Transverse colon (tissue), 4 donors: ENCODE results near the gene LRP11. TPM values are rescaled to one million over a fixed set of nuclear protein-coding genes. Genes with fewer than 3 reads are reported as not detected.
"Not testable (repeated sequence)": the region's sequence is repeated elsewhere in the genome, so short reads cannot be mapped to it uniquely, and the experiment has no call there.

Source experiments
- DNase-seq: peaks from one replicate; pipeline ENCODE4 v3.0.0-alpha.2; 2019
- H3K27ac ChIP-seq, 4 donors: fragments of 200-600 bp; sonication (generic); 2 replicates each; pipeline ENCODE4 v1.5.1; 2016 to 2018; ENCODE audit warnings: inconsistent platforms in 4 of 4
- H3K27me3 ChIP-seq: fragments of 200-600 bp; sonication (generic); 2 replicates; pipeline ENCODE4 v1.5.1; 2017; ENCODE audit warnings: inconsistent platforms
- H3K36me3 ChIP-seq, 4 donors: fragments of 200-600 bp; sonication (generic); 2 replicates each; pipeline ENCODE4 v1.5.1; 2017 to 2019; ENCODE audit warnings: inconsistent platforms in 4 of 4
- H3K4me1 ChIP-seq, 4 donors: fragments of 200-600 bp; sonication (generic); 2 replicates each; pipeline ENCODE4 v1.5.1; 2017 to 2020; ENCODE audit warnings: inconsistent platforms in 4 of 4
- H3K4me3 ChIP-seq, 4 donors: fragments of 200-600 bp; sonication (generic); 1 replicate in 1 of 4; 2 replicates in 3 of 4; pipeline versions ENCODE4 v1.5.1 to v1.6.1; 2017 to 2019; ENCODE audit warnings: inconsistent platforms in 4 of 4
- H3K9me3 ChIP-seq, 2 donors: fragments of 200-600 bp; sonication (generic); 2 replicates each; pipeline ENCODE4 v1.5.1; 2017 to 2019; ENCODE audit warnings: inconsistent platforms in 2 of 2
- EP300 ChIP-seq: sonication (generic); formaldehyde crosslinking; IDR thresholded peaks from one replicate; pipeline ENCODE4 v1.6.1; 2017; ENCODE audit warnings: antibody characterized with exemption, low read depth
- POLR2A ChIP-seq: fragments of 450-650 bp; IDR thresholded peaks from one replicate; pipeline ENCODE4 v1.6.1; 2016; ENCODE audit warnings: antibody characterized with exemption, mild to moderate bottlenecking, moderate library complexity
- POLR2AphosphoS5 ChIP-seq, 3 donors: sonication (generic); formaldehyde crosslinking; IDR thresholded peaks; one replicate each; pipeline ENCODE4 v1.6.1; 2016; ENCODE audit warnings: antibody characterized with exemption in 3 of 3
- WGBS, 2 donors: methylation state at CpG; one replicate each; pipeline ENCODE4 v1.1.5; 2018; ENCODE audit warnings: low coverage in 1 of 2; 5-methylcytosine and 5-hydroxymethylcytosine counted together
- in situ Hi-C, 4 donors: fragments of 200-750 bp; cut with MboI; loops; one replicate each; pipeline versions ENCODE4 v1.15.0 to v1.15.1; 2017; ENCODE audit warnings: low sequenced_read_pairs in 3 of 4, low pct_ligation_motif_present in 1 of 4, low pct_unique_long_range_greater_than_20kb in 1 of 4
- intact Hi-C: fragments of 100-400 bp; cut with DNase I; formaldehyde crosslinking; loops from one replicate; pipeline ENCODE4 v1.15.1; 2023; ENCODE audit warnings: low total_unique reads
- total RNA-seq, 4 donors: library from RNA; depleted of rRNA; stranded (reverse); fragments of >200 nt; gene quantifications; one replicate each; pipeline ENCODE4 v1.1.0, GENCODE V29; 2016
- TF ChIP-seq, protein P1 (sequence below), 5 experiments: fragments of 200-600 bp in 3 of 5; fragments of 450-650 bp in 2 of 5; sonication (generic) in 3 of 5; IDR thresholded peaks; 1 replicate in 2 of 5; 2 replicates in 3 of 5; pipeline ENCODE4 v1.5.1; 2016 to 2017; ENCODE audit warnings: antibody characterized with exemption in 5 of 5, inconsistent platforms in 3 of 5, mild to moderate bottlenecking in 2 of 5, moderate library complexity in 1 of 5

Gene LRP11, protein sequence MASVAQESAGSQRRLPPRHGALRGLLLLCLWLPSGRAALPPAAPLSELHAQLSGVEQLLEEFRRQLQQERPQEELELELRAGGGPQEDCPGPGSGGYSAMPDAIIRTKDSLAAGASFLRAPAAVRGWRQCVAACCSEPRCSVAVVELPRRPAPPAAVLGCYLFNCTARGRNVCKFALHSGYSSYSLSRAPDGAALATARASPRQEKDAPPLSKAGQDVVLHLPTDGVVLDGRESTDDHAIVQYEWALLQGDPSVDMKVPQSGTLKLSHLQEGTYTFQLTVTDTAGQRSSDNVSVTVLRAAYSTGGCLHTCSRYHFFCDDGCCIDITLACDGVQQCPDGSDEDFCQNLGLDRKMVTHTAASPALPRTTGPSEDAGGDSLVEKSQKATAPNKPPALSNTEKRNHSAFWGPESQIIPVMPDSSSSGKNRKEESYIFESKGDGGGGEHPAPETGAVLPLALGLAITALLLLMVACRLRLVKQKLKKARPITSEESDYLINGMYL
- 10 to 100 TPM in 3 of 4 donors, 1 to 10 TPM in 1; 2.2 to 50.5 (median 21.2) TPM for total RNA-seq

DNA sequence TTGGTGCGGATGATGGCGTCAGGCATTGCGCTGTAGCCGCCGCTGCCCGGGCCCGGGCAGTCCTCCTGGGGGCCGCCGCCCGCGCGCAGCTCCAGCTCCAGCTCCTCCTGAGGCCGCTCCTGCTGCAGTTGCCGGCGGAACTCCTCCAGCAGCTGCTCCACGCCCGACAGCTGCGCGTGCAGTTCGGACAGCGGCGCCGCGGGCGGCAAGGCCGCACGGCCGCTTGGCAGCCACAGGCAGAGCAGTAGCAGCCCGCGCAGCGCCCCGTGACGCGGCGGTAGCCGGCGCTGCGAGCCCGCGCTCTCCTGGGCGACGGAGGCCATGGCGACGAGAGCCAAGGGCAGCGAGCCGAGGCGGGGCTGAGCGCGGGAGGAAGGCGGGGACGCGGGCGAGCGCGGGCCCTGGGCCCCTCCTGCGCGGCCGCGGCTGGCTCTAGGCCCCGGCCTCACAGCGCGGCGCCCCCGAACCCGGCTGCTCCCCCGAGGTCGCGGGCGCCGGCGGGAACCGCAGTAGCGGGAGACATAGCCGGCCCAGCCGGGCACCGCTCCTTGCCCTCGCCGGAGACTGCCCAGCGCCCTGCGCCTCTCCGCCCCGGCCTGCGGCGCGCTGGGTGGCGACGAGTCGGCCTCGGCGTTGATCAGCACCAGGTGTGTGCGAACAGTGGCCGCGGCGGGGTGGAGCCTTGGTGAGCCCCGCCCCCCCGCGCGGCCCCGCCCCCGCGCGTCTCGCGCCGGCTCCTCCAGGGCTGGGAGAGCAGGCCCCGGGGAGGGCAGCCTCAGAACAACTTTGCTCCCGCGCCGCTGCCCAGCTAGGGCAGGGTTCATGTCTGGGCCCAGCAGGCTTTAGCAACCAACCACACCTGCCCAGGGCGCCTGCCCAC lies at the start of gene LRP11:
Gene LRP11, minus strand, starts transcription at position 662 of the 880 bp plus-strand sequence. Its CDS starts 339 bp downstream, at position 323.
- Histone ChIP-seq H3K27ac (peak within 1 kb of the TSS; percentile 91 to 98 (median 95)), H3K36me3 (no peaks in the 10 kb centered on the region), H3K4me1 (peaks cover 0 to 28% (median 17%) of the 10 kb centered on the region in 4 donors), H3K27me3 (no peaks in the 10 kb centered on the region), H3K4me3 (peak within 1 kb of the TSS; percentile 42 to 90 (median 69)), H3K9me3 (no peaks in the 10 kb centered on the region)
- intact Hi-C loops (no loop called here), in situ Hi-C loops (no loop called here)
- WGBS, 2 donors = 1% methylated on average over 66 of the region's 110 CpGs; no CpG with 5 or more reads in 1 of the 2 donors
- TF ChIP-seq POLR2AphosphoS5 (IDR thresholded peaks at IDR 0.05) (peak; percentile 80 to 88 (median 82)), EP300 (no peak), POLR2A (peak; percentile 64)
- TF ChIP-seq, protein P1, sequence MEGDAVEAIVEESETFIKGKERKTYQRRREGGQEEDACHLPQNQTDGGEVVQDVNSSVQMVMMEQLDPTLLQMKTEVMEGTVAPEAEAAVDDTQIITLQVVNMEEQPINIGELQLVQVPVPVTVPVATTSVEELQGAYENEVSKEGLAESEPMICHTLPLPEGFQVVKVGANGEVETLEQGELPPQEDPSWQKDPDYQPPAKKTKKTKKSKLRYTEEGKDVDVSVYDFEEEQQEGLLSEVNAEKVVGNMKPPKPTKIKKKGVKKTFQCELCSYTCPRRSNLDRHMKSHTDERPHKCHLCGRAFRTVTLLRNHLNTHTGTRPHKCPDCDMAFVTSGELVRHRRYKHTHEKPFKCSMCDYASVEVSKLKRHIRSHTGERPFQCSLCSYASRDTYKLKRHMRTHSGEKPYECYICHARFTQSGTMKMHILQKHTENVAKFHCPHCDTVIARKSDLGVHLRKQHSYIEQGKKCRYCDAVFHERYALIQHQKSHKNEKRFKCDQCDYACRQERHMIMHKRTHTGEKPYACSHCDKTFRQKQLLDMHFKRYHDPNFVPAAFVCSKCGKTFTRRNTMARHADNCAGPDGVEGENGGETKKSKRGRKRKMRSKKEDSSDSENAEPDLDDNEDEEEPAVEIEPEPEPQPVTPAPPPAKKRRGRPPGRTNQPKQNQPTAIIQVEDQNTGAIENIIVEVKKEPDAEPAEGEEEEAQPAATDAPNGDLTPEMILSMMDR (IDR thresholded peaks at IDR 0.05) = no peak
- peak; percentile 93 for DNase-seq

DNA sequence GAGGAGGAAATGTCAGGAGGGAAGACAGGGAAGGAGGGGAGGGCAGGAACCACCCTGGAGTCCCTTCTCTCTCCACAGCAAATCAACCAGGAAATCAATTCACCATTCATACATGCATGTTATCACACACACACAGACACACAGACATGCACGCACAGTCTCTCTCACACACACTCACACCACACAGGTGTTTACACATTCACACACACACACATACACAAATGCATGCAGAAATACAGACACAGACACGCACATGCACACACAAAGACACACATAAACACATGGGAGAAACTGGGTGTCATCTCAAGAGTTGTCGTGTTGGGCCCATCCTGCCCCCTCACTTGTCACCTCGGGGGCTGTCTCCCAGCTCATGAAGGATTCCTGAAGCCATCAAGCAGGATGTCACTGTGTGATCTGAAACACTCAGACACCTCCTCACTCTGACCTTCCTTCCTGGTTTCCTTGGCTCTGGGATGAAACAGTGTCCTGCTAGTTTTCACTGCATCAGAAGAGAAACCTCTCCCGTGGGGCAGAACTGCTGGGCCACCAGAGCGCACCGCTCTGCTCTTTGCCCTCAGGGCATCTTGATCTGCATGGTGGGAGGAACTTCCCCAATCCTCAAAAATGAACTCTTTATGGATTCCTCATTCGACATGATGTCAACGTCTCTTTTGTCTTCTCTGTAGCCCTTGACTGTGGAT lies 49.5 kb upstream of the LRP11 start:
- intact Hi-C loops = no loop called here
- TF ChIP-seq, protein P1 (IDR thresholded peaks at IDR 0.05) = no peak
- TF ChIP-seq EP300 (no peak), POLR2A (no peak), POLR2AphosphoS5 (IDR thresholded peaks at IDR 0.05) (no peak)
- no peak for DNase-seq
- WGBS, 2 donors = 50 to 82% methylated on average over 1 to 9 of the region's 9 CpGs
- Histone ChIP-seq H3K27ac (no peak overlapping the region), H3K9me3 (peaks cover 0 to 2% of the 10 kb centered on the region in 2 donors), H3K4me3 (no peak overlapping the region), H3K36me3 (no peaks in the 10 kb centered on the region), H3K27me3 (no peaks in the 10 kb centered on the region), H3K4me1 (no peaks in the 10 kb centered on the region)
- in situ Hi-C loops = no loop called here

DNA sequence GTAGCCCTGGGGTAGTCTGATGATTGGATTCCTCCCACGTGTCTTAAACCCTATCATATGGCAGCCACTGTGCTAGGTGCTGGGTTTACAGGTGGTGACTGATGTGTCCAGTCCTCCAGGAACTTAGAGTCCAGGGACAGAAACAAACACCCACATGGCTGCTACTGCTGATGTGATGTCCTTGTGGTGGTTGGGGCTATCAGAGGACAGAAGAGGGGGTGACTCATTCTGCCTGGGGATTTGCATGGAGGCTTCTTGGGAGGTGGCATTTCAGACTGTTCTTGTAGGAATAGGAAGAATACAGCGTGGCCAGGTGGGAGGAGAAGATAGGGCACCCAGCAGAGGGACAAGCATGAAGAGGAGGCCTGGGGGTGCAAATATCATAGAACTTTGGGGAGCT lies 48.9 kb upstream of the LRP11 start:
- in situ Hi-C loops (no loop called here), intact Hi-C loops (no loop called here)
- TF ChIP-seq POLR2A = no peak
- no peak for TF ChIP-seq EP300
- TF ChIP-seq POLR2AphosphoS5 (IDR thresholded peaks at IDR 0.05) = no peak
- TF ChIP-seq, protein P1 (IDR thresholded peaks at IDR 0.05) = no peak

DNA sequence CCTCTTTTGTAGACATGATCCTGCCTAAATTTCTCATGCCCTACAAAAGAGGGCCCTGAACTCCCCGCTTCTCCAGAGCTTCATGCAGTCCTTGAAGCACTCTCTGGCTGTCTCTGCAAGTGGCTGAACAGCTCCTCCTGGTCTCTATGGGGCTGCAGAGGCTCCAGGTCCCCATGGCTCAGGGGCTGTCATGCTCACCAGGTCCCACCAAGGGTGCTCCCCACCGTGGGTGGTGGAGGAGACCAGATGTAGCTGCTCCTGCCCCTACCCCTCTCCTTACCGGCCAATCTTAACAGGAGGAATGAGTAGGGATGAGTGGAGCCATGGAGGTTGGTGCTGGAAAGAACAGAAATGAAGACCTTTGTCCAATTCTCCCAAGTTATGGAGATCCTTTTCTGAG lies 48.5 kb upstream of the LRP11 start:
- H3K27me3 ChIP-seq, H3K36me3 ChIP-seq, DNase-seq, H3K27ac ChIP-seq, in situ Hi-C loops, intact Hi-C loops, H3K4me3 ChIP-seq, H3K4me1 ChIP-seq: not testable (repeated sequence)
- H3K9me3 ChIP-seq = peaks cover 0 to 12% of the 10 kb centered on the region in 2 donors
- 80% methylated on average over 3 of the region's 3 CpGs; no CpG with 5 or more reads in 1 of the 2 donors for WGBS, 2 donors

More for the DNA sequence above, 48.9 kb upstream of the LRP11 start:
- no peaks in the 10 kb centered on the region for H3K27me3 ChIP-seq
- H3K4me3 ChIP-seq = no peak overlapping the region
- no peak for DNase-seq
- no peak overlapping the region for H3K27ac ChIP-seq
- H3K9me3 ChIP-seq = peaks cover 0 to 9% of the 10 kb centered on the region in 2 donors
- H3K36me3 ChIP-seq = no peaks in the 10 kb centered on the region
- no peaks in the 10 kb centered on the region for H3K4me1 ChIP-seq
- 81 to 83% methylated on average over 1 to 2 of the region's 2 CpGs for WGBS, 2 donors
